ENCODE data around the gene MSRB2.

GRCh38 chr10:23111517-23112286 is 16.3 kb downstream of the MSRB2 start:
- TF ChIP-seq POLR2A (IDR thresholded peaks at IDR 0.05) (no peak), CTCF (IDR thresholded peaks at IDR 0.05) (no peak)

Measured in Peyer's patch (tissue), 4 donors.